Stimulated activated CD4-positive, alpha-beta T cell treated with anti-CD3 and anti-CD28 coated beads, Interleukin-1b, Interleukin-23, amount 100 ng/mL, for 48 hours (primary cell): ENCODE results near the gene CYB5A.
A peak's percentile ranks its signal among the peaks of the same experiment; 100 is the strongest.

Experiments
- DNase-seq: peaks from one replicate; pipeline ENCODE4 v3.0.0-alpha.2; 2020

The CYB5A gene

GRCh38 chr18:74275736-74276135, 16.0 kb downstream of the CYB5A start:
- no peak for DNase-seq

GRCh38 chr18:74274700-74275099, 17.1 kb downstream of the CYB5A start:
- DNase-seq = no peak

GRCh38 chr18:74273394-74273793, 18.4 kb downstream of the CYB5A start:
- DNase-seq = no peak

- DNase-seq = no peak
Measured at GRCh38 chr18:74271635-74272034, 20.1 kb downstream of the CYB5A start.

GRCh38 chr18:74268933-74269620, 22.7 kb downstream of the CYB5A start:
- no peak for DNase-seq

- DNase-seq = no peak
Measured at GRCh38 chr18:74268175-74268574, 23.6 kb downstream of the CYB5A start.

- no peak for DNase-seq
Measured at GRCh38 chr18:74266161-74266560, 25.6 kb downstream of the CYB5A start.

GRCh38 chr18:74265546-74266098, 26.1 kb downstream of the CYB5A start:
- DNase-seq = no peak

- DNase-seq = peak; percentile 37
Measured at GRCh38 chr18:74264303-74265020, 27.3 kb downstream of the CYB5A start.

GRCh38 chr18:74261053-74261713, 30.6 kb downstream of the CYB5A start:
- no peak for DNase-seq

- no peak for DNase-seq
Measured at GRCh38 chr18:74259347-74259746, 32.4 kb downstream of the CYB5A start.

GRCh38 chr18:74257083-74257482, 34.7 kb downstream of the CYB5A start:
- DNase-seq = no peak

GRCh38 chr18:74256190-74256589, 35.6 kb downstream of the CYB5A start:
- DNase-seq = no peak

- no peak for DNase-seq
Measured at GRCh38 chr18:74255131-74255616, 36.6 kb downstream of the CYB5A start.

GRCh38 chr18:74252039-74252395, 39.7 kb downstream of the CYB5A start:
- peak; percentile 64 for DNase-seq

GRCh38 chr18:74251297-74252038, 40.3 kb downstream of the CYB5A start:
- DNase-seq = no peak

GRCh38 chr18:74250131-74250530, 41.6 kb downstream of the CYB5A start:
- no peak for DNase-seq

- no peak for DNase-seq
Measured at GRCh38 chr18:74249181-74249968, 42.4 kb downstream of the CYB5A start.

- no peak for DNase-seq
Measured at GRCh38 chr18:74248595-74248994, 43.2 kb downstream of the CYB5A start.

- no peak for DNase-seq
Measured at GRCh38 chr18:74248189-74248588, 43.6 kb downstream of the CYB5A start.

GRCh38 chr18:74244554-74244953, 47.2 kb downstream of the CYB5A start:
- DNase-seq = no peak

GRCh38 chr18:74243127-74243526, 48.6 kb downstream of the CYB5A start:
- DNase-seq = no peak
